Activated CD8-positive, alpha-beta memory T cell treated with anti-CD3 and anti-CD28 coated beads for 36 hours (primary cell): ENCODE results near the gene CFAP54. TPM values are rescaled to one million over a fixed set of nuclear protein-coding genes. Genes with fewer than 3 reads are reported as not detected.
"Not testable (repeated sequence)": the region's sequence is repeated elsewhere in the genome, so short reads cannot be mapped to it uniquely, and the experiment has no call there.

Experiments
- CTCF ChIA-PET: fragments of 350-600 bp; sonication (Branson Sonifier 250); formaldehyde crosslinking; loops from one replicate; lab custom pipeline; 2021; ENCODE audit warnings: antibody characterized with exemption; lab: Charles Lee
- POLR2A ChIA-PET: fragments of 350-600 bp; sonication (Branson Sonifier 250); formaldehyde crosslinking; loops from one replicate; lab custom pipeline; 2021; ENCODE audit warnings: antibody characterized with exemption; lab: Charles Lee
- total RNA-seq, 2 experiments: library from RNA; stranded (reverse); gene quantifications; one replicate each; pipeline ENCODE4 v1.2.3, GENCODE V29; 2021

Gene CFAP54
- total RNA-seq, 2 experiments from 2014 or later, result 0.10 to 0.40 TPM

DNA sequence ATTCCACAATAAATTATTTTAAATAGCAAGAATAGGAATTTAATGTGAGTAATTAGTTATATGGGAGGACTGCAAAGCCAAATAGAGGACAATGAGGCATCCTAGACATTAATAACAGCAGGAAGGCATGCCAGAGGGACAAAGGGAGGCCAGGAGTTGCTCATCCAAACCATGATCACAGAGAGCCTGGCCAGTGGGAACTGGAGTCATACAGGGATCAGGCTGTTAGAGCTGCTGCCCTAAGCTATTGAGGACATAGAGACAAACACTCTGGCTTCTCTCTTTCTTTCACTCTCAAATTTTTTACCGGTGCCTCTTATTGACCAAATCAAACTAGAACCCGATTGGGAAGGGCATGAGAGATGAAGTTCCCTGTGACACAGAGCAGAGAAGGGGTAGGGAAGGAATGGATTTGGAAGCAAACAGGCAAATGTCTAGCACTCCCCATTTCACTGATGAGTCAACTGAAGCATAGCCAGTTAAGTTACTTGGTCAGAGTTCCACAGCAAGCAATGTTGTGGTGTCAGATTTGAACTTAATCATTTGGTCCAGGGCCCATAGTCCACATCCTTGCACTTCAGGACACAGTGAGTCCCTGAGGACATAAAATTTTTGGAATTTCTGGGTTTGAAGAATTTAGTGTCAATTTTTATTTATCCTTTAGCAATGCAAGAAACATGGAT lies 17.9 kb upstream of the CFAP54 start:
- ChIA-PET CTCF (interaction anchor here (1.2 kb wide), 1 partner anchor 10 kb away, joined by 3 read pairs; no protein-coding TSS in a partner anchor), POLR2A (no interaction called here)

DNA sequence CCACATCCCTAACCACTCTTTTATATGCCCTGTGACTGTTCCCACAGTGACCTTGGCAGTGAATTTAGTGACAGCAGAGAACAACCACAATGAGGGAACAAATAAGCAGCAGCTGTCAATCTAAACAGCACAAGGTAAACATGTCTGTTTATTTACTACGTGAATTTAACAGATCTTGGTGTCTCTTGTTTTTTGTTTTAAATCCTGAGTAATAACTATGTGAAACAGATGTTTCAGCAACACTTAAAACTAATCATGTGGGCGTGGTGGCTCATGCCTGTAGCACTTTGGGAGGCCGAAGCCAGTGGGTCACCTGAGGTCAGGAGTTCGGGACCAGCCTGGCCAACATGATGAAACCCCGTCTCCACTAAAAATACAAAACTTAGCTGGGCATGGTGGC lies 17.0 kb upstream of the CFAP54 start:
- POLR2A ChIA-PET, result no interaction called here

DNA sequence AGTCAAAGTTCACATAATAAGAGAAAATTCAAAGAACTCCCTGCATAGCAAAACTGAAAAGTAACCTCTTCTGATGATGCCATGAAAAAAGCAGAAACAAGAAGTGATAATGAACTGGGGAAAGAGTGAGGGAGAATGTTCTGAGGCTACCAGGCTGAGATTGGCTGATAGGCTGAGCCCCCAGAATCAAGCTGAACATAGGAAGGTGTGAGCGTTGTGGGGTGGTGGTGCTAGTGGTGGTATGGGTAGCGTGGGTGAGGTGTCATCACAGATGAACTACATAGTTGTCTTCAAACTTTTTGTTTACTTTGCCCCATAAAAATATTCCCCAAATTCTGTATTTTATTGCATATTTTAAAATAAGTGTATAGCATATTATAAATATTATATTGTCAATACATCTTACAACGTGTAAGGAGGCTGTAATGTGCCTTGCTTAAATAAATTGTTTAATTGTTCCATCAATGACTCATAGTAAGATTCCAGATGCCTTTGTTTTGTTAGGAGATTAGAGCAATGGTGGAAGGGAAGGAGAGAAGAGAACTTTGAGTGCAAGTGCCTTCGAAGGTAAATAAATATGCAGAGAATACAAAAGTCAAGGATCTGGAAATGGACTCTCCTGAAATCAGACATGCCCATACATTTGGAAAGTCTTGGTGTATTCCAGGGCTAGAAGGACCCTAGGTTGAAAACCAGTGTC lies 15.8 kb upstream of the CFAP54 start:
- ChIA-PET CTCF (no interaction called here), POLR2A (no interaction called here)

More for the DNA sequence above, 17.0 kb upstream of the CFAP54 start:
- CTCF ChIA-PET, result no interaction called here

DNA sequence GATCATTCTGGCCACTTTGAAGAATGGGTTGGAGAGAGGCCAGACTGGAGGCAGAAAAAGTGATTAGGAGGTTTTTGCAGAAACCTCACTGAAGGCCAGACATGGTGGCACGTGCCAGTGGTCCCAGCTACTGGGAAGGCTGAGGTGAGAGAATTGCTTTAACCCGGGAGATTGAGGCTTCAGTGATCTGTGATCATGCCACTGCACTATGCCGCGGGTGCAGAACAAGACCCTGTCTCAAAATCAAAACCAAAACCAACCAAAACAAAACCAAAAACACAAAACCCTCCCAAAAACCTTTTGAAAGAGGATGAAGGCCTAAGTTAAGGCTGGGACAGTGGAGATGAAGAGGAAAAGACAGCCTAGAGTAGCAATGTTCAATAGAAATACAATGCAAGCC lies 15.2 kb upstream of the CFAP54 start:
- CTCF ChIA-PET, result no interaction called here
- POLR2A ChIA-PET, result no interaction called here

DNA sequence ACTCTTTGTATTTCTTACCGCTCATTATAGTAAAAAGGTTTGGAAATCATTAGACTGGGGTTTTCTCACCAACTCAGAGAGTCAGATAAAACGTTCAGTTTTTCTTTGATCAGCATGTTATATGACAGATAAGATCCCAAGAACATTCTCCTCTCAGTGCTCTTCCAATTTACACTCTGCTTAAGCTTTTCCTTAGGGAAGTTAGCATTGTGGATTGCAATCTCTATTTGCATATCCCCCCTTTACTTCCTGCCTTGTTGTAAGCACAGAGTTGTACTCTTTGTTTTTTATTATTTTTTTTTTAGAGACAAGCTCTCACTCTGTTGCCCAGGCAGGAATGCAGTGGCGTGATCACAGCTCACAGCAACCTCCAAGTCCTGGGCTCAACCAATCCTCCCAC lies 11.4 kb upstream of the CFAP54 start:
- CTCF ChIA-PET, result no interaction called here

DNA sequence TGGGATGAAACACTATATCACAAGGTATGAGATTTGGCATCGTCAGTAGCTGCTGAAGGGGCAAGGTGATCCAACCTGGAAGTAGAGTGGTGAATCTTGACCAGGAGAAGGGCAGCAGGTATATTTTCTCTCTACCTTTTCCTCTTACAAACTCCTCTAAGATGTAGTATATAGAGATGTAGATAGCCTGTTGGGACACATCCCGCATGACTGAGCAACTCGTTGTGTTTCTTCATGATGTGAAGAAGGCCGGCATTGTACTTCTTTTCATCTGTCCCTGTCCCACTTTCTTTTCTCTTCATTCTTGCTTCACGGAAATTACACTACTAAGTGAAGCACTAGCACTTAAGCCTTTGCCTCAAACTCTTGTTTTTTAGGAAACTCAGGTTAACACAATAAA lies 7.3 kb upstream of the CFAP54 start:
- CTCF ChIA-PET, result interaction anchor here (1.2 kb wide), 1 partner anchor 11 kb away, joined by 3 read pairs; no protein-coding TSS in a partner anchor
- POLR2A ChIA-PET, result no interaction called here

More for the DNA sequence above, 11.4 kb upstream of the CFAP54 start:
- POLR2A ChIA-PET, result no interaction called here

DNA sequence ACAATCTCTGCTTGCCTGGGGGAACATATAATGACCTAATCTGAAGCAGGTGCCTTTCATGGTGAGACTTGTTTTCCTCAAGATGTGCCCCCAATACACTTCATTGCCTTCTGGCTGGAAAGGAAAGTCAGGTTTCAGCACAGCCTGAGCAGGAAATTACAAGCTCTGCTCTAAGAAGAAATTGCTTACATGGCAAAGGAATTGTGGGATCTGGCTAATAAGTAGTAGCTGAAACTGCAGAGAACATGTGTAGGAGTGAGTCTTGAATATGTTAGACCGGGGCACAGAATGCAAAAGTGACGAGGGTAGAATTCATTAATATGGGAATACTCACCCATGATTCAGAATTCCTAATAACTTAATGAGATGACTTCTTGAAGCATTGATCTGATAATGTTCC lies 6.3 kb upstream of the CFAP54 start:
- CTCF ChIA-PET, result no interaction called here
- POLR2A ChIA-PET, result no interaction called here

DNA sequence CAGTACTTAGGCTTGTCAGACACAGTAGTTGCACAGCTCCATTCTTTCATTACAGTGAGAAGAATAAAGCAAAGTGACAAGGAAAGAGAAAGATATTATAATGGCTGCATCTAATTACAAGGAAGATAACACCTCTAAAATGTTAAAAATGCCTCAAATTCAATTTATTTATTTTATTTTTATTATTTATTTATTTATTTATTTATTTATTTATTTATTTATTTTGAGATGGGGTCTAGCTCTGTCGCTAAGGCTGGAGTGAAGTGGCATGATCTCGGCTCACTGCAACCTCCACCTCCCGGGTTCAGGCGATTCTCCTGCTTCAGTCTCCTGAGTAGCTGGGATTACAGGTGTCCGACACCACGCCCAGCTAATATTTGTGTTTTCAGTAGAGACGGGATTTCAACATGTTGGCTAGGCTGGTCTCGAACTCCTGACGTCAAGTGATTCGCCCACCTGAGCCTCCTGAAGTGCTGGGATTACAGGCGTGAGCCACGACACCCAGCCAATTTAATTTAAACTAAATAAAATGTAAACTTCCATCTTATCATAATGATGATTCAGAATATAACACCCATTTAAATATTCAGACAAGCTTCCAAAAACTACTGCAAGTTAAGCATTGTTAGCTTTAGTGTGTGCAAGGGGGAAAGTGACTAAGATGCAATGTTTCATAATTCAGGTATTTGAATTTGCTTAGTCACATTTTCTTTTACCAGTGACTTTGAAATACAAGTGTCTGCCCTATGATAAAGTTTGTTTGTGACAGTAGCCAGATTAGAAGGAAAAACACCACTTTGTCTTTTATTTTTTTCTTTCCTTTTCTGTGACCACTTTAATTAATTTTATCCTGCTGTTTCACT lies 2.4 kb upstream of the CFAP54 start:
- ChIA-PET CTCF (no interaction called here), POLR2A (no interaction called here)

DNA sequence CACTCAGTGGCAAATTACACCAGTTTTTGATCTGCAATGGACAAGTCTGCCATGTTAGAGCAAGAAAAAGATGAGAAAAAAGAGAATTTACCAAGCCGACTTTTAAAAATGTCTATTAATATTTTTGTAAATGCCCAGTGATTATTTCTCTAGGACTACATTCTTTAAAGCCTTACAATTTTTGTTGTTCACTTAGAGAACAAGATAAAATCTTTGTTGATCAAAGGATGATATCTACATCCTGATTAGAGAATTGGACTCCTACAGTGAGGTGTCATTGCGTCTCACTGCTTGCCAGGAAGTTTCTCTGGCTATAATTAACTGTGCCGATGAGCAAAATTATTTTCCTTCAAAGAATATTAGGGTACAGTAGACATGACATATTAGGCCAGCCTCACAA lies 1.7 kb upstream of the CFAP54 start:
- POLR2A ChIA-PET, result no interaction called here
- CTCF ChIA-PET, result interaction anchor here (1.3 kb wide), 1 partner anchor 87 kb away, joined by 5 read pairs; no protein-coding TSS in a partner anchor

DNA sequence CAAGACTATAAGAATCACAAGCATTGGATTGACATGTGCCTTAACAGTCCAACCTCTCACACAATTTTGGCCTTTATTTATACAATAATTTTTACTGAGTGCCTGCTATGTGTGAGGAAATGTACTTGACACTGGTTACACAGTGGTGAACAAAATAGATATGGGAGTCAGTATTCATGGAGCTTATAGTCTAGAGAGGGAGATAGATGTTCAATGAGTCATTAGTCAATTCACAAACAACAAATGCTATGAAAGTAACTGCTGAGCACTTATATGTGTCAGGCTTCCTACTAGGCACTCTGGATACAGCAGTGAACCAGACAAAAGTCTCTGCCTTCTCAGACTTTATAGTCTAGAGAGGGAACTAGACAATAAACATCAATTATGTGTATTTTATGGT lies 3.7 kb downstream of the CFAP54 start:
- POLR2A ChIA-PET, result no interaction called here
- CTCF ChIA-PET, result no interaction called here

DNA sequence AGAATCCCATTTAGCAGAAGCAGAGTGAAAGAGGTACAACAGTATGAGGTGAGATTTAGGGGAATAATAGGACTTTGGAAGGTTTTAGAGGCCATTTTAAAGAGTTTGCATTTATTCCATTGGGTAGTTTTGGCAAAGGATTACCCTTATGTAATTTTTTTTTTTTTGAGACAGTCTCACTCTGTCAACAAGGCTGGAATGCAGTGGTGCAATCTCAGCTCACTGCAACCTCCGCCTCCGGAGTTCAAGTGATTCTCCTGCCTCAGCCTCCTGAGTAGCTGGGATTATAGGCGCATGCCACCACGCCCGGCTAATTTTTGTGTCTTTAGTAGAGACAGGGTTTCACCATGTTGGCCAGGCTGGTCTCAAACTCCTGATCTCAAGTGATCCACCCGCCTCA lies 4.8 kb downstream of the CFAP54 start:
- POLR2A ChIA-PET, result not testable (repeated sequence)

DNA sequence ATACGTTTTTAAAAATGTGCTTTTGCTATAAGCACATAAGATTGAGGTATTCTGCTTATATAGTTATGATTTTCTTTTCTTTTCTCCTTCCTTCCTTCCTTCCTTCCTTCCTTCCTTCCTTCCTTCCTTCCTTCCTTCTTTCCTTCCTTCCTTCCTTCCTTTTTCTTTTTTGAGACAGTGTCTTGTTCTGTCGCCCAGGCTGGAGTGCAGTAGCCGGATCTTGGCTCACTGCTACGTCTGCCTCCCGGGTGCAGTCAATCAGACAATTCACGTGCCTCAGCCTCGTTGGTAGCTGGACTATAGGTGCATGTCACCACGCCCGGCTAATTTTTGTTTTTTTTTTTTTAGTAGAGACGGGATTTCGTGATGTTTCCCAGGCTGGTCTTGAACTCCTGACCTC lies 5.8 kb downstream of the CFAP54 start:
- CTCF ChIA-PET, result no interaction called here
- POLR2A ChIA-PET, result no interaction called here

More for the DNA sequence above, 4.8 kb downstream of the CFAP54 start:
- CTCF ChIA-PET, result interaction anchor here (0.6 kb wide), 1 partner anchor 284 kb away, joined by 3 read pairs; no protein-coding TSS in a partner anchor

DNA sequence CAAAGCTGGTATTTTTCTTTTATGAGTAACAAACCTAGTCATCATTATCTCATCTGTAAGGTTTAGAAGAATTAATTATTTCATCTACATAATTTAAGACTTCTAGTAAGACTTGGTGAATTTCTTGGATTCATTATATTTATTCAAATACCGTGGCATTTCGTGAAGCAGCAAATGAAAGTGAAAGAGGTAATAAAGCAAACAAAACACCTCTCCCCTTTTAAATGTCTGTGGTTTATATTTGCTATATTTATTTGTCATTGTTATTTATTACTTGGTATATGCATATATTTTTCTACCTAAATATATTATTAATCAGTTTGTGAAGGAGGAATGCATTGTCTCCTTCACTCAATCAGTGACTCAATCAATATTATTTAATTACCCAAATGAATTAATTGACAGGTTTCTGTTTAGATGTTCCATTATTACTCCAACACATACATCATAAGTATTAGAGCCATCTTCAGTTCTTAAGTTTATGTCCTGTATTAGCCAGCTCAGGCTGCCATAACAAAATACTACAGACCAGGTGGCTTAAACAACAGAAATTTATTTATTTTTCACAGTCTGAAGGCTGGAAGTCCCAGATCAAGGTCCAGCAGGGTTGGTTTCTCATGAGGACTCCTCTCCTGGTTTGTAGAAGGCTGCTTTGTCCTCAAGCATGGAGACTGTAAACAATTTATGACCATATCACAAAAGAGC lies 6.6 kb downstream of the CFAP54 start:
- POLR2A ChIA-PET, result no interaction called here
- CTCF ChIA-PET, result no interaction called here

DNA sequence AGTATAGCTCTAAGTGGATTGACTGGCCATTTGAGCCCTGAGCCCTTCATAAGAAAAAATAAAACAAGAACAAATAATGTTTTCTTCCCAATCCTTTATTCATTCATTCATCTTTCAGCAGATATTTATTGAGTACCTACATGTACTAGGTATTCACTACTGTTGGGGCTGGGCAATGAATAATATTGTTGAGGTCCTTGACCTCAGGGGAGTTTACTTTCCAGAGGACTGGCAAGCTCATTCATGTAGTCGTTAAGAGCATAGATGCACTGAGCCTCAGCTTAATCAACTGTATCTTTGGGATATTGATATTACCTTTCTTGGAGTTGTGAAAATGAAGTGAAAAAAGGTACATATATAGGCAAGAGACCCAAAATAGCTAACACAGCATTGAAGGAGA lies 7.6 kb downstream of the CFAP54 start:
- POLR2A ChIA-PET, result no interaction called here
- CTCF ChIA-PET, result no interaction called here

DNA sequence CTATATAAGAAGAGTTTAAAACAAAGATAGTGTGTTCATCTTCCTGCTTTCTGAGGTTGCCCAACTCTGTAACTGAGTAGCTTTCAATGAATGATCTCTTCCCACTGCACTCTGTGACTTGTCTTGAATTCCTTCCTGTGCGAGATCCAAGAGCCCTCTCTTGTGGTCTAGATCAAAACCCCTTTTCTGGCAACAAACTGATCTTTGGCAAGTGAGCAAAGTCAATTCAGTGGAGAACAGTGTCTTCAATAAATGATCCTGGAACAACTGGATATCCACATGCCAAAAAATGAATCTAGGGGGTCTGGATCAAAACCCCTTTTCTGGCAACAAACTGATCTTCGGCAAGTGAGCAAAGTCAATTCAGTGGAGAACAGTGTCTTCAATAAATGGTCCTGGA lies 8.5 kb downstream of the CFAP54 start:
- ChIA-PET CTCF (interaction anchor here (0.9 kb wide), 1 partner anchor 19 kb away, joined by 3 read pairs; no protein-coding TSS in a partner anchor), POLR2A (no interaction called here)

DNA sequence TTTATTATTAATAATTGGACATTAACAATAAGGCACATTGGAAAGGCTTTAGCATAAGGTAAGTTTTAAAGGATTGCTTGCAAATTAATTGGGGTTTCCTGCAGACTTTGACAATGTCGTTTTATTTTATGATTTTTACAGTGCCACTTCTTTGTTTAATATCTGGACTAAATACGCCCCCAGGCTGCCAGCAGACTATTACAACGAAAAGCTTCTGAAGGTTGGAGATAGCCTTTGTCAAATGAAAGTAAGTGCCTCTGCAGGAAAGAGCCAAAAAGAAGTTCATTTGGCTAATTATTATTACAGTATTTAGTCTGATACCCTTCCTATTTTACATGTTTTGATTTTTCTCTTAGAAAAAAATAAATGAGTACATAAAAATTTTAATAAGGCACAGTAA lies 11.3 kb downstream of the CFAP54 start:
- ChIA-PET POLR2A (no interaction called here), CTCF (interaction anchor here (0.6 to 1.2 kb wide), 2 partner anchors 9 to 55 kb away, joined by 3 read pairs; no protein-coding TSS in a partner anchor)

DNA sequence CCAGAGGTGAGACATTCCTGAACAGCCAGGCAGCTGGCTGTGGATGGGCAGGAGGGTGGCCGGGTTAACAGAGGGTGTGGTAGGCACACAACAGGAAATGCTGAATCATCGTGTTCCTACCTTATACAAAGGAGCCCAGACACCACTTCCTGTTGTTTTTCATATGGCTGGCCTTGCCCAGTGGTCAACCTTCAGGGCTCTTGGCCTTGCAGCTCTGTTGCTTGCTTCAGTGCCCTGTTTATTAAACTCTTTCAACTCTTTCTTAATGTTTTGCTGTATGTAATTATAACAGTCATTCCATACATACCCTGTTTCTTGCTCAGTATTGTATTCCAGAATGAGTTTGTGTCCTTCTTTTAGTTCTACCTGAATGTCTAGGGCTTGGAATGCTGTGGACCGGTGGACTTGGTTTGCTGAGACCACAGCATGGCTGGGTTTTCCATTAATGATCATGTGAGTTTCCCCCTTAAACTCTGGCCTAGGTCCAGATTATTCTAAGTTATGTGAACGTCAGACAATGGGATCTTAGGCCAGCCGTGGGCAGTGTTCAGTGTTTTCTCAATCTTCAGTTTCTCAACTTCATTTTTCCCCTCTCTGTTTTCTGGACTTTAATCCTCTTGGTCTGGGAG lies 11.9 kb downstream of the CFAP54 start:
- CTCF ChIA-PET, result interaction anchor here (1.2 kb wide), 1 partner anchor 56 kb away, joined by 3 read pairs; no protein-coding TSS in a partner anchor
- POLR2A ChIA-PET, result no interaction called here

DNA sequence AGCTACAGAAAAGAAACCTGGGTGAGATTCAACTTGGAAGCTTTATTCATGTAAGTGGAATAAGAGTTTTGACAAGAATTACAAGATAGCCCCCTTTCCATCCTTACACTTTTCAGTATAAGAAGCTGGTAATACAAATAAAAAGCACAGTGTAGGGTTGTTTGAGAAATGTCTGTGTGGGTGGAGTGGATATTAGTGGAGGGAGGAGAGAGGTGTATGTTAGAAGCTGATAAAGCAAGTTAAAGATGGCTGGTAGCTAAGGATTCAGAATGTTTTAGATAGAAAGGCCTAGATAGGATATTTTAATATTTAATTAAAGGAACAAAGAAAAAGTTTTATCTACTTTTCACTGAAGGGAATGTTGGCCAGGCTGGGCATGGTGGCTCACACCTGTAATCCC lies 12.5 kb downstream of the CFAP54 start:
- CTCF ChIA-PET, result interaction anchor here (0.7 to 1.2 kb wide), 3 partner anchors 17 to 101 kb away, joined by 3 to 5 read pairs (median 3); partner anchors contain the start of gene CDK17

More for the DNA sequence above, 12.5 kb downstream of the CFAP54 start:
- POLR2A ChIA-PET, result no interaction called here
